ENCODE measurements around the gene MCU. TPM values are rescaled to one million over a fixed set of nuclear protein-coding genes. Genes with fewer than 3 reads are reported as not detected.

The MCU gene
- polyA plus RNA-seq, 1 donor (not counting 4 experiments of a cell fraction or from before 2014, with no cell fraction given): 103 TPM

GRCh38 chr10:72847681-72848080 is 155.7 kb downstream of the MCU start:
- Histone ChIP-seq H3K4me3 (ENCODE audit: control insufficient read depth in 2 of 3, extremely low read depth in 1 of 3, insufficient read depth in 2 of 3, low read depth in 1 of 3, low read length in 3 of 3) (no peak overlapping the region), H4K20me1 (ENCODE audit: control insufficient read depth, extremely low read depth, insufficient read depth, low read length) (no peaks in the 10 kb centered on the region), H3K4me1 (ENCODE audit: control insufficient read depth, extremely low read depth, insufficient read depth, low read length) (peaks cover 23% of the 10 kb centered on the region), H3K4me2 (ENCODE audit: control insufficient read depth, extremely low read depth, insufficient read depth, low read depth, low read length) (no peak overlapping the region), H2AFZ (ENCODE audit: control insufficient read depth, low read length) (no peak overlapping the region), H3K9me3 (ENCODE audit: control insufficient read depth, low read depth, low read length) (peaks cover 2% of the 10 kb centered on the region), H3K27me3 (ENCODE audit: control insufficient read depth, extremely low read depth, insufficient read depth, low read length) (no peaks in the 10 kb centered on the region), H3K36me3 (ENCODE audit: control insufficient read depth in 2 of 2, extremely low read depth in 1 of 2, insufficient read depth in 2 of 2, low read length in 2 of 2) (peaks cover 0 to 1% of the 10 kb centered on the region in 2 experiments), H3K9me1 (ENCODE audit: control insufficient read depth, extremely low read depth, insufficient read depth, low read length) (no peaks in the 10 kb centered on the region), H3K79me2 (ENCODE audit: control insufficient read depth, insufficient read depth, low read length) (peaks cover 4% of the 10 kb centered on the region), H3K27ac (ENCODE audit: control insufficient read depth, insufficient read depth, low read length) (no peak overlapping the region), H3K9ac (ENCODE audit: control insufficient read depth, extremely low read depth, insufficient read depth, low read length) (no peak overlapping the region)
- dilution Hi-C loops (cut with MboI; ENCODE audit: extremely low pct_ligation_motif_present, low sequenced_read_pairs): no loop called here
- peak; percentile 90 for FAIRE-seq
- DNase-seq (ENCODE audit: low read depth, low spot score): no peak
- no peak for TF ChIP-seq EZH2 (IDR thresholded peaks at IDR 0.05; ENCODE audit: low read length)
- TF ChIP-seq, protein P1, sequence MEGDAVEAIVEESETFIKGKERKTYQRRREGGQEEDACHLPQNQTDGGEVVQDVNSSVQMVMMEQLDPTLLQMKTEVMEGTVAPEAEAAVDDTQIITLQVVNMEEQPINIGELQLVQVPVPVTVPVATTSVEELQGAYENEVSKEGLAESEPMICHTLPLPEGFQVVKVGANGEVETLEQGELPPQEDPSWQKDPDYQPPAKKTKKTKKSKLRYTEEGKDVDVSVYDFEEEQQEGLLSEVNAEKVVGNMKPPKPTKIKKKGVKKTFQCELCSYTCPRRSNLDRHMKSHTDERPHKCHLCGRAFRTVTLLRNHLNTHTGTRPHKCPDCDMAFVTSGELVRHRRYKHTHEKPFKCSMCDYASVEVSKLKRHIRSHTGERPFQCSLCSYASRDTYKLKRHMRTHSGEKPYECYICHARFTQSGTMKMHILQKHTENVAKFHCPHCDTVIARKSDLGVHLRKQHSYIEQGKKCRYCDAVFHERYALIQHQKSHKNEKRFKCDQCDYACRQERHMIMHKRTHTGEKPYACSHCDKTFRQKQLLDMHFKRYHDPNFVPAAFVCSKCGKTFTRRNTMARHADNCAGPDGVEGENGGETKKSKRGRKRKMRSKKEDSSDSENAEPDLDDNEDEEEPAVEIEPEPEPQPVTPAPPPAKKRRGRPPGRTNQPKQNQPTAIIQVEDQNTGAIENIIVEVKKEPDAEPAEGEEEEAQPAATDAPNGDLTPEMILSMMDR (optimal IDR thresholded peaks at IDR 0.05 in 1 of 3, IDR thresholded peaks at IDR 0.05 in 1 of 3, conservative IDR thresholded peaks at IDR 0.05 in 1 of 3; ENCODE audit: extremely low read depth in 1 of 3, insufficient read depth in 2 of 3, low read length in 3 of 3): no peak

DNA sequence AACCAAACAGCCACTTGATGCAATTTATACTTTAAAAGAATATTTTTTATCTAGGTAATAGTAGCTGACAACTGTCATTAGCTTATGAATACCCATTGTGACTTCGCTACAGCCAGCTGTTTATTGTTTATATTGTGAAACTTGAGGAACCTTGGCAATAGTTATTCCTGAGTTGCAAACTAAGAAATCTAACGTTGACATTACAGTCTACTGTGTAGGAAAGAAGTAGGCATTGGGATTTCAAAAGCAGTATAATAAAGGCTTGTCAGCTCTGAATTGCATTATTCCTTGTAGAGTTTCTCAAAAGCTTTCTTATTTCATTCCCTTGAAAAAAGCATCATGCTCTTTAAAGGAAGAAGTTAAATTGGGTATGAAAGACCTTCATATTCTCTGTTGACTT is 158.9 kb downstream of the MCU start:
- DNase-seq (ENCODE audit: low read depth, low spot score) (no peak), FAIRE-seq (no peak)
- H3K9ac ChIP-seq (ENCODE audit: control insufficient read depth, extremely low read depth, insufficient read depth, low read length): no peak overlapping the region

More for the DNA sequence above, 158.9 kb downstream of the MCU start:
- peaks cover 4% of the 10 kb centered on the region for H3K79me2 ChIP-seq (ENCODE audit: control insufficient read depth, insufficient read depth, low read length)
- dilution Hi-C loops (cut with MboI; ENCODE audit: extremely low pct_ligation_motif_present, low sequenced_read_pairs): no loop called here
- no peak overlapping the region for H2AFZ ChIP-seq (ENCODE audit: control insufficient read depth, low read length)
- peaks cover 0 to 1% of the 10 kb centered on the region in 2 experiments for H3K36me3 ChIP-seq (ENCODE audit: control insufficient read depth in 2 of 2, extremely low read depth in 1 of 2, insufficient read depth in 2 of 2, low read length in 2 of 2)
- TF ChIP-seq, protein P1 (optimal IDR thresholded peaks at IDR 0.05 in 1 of 3, IDR thresholded peaks at IDR 0.05 in 1 of 3, conservative IDR thresholded peaks at IDR 0.05 in 1 of 3; ENCODE audit: extremely low read depth in 1 of 3, insufficient read depth in 2 of 3, low read length in 3 of 3): no peak
- TF ChIP-seq EZH2 (IDR thresholded peaks at IDR 0.05; ENCODE audit: low read length): no peak
- no peaks in the 10 kb centered on the region for H3K27me3 ChIP-seq (ENCODE audit: control insufficient read depth, extremely low read depth, insufficient read depth, low read length)
- H3K4me2 ChIP-seq (ENCODE audit: control insufficient read depth, extremely low read depth, insufficient read depth, low read depth, low read length): no peak overlapping the region
- no peaks in the 10 kb centered on the region for H4K20me1 ChIP-seq (ENCODE audit: control insufficient read depth, extremely low read depth, insufficient read depth, low read length)
- H3K27ac ChIP-seq (ENCODE audit: control insufficient read depth, insufficient read depth, low read length): no peak overlapping the region
- no peak overlapping the region for H3K4me3 ChIP-seq (ENCODE audit: control insufficient read depth in 2 of 3, extremely low read depth in 1 of 3, insufficient read depth in 2 of 3, low read depth in 1 of 3, low read length in 3 of 3)
- peaks cover 2% of the 10 kb centered on the region for H3K9me3 ChIP-seq (ENCODE audit: control insufficient read depth, low read depth, low read length)
- H3K9me1 ChIP-seq (ENCODE audit: control insufficient read depth, extremely low read depth, insufficient read depth, low read length): no peaks in the 10 kb centered on the region
- peaks cover 18% of the 10 kb centered on the region for H3K4me1 ChIP-seq (ENCODE audit: control insufficient read depth, extremely low read depth, insufficient read depth, low read length)

Data from keratinocyte (primary cell).